HG02571 (cell line): Measurements from ENCODE around the gene FGD4.
"Not testable (repeated sequence)": the region's sequence is repeated elsewhere in the genome, so short reads cannot be mapped to it uniquely, and the experiment has no call there.

ENCODE experiments used
- ATAC-seq: cut with Tn5 transposase; IDR thresholded peaks from one replicate; pipeline ENCODE4 v1.9.1; 2021; ENCODE audit warnings: mild to moderate bottlenecking, moderate library complexity; ENCODE audit not compliant: unreplicated experiment

Gene FGD4

DNA sequence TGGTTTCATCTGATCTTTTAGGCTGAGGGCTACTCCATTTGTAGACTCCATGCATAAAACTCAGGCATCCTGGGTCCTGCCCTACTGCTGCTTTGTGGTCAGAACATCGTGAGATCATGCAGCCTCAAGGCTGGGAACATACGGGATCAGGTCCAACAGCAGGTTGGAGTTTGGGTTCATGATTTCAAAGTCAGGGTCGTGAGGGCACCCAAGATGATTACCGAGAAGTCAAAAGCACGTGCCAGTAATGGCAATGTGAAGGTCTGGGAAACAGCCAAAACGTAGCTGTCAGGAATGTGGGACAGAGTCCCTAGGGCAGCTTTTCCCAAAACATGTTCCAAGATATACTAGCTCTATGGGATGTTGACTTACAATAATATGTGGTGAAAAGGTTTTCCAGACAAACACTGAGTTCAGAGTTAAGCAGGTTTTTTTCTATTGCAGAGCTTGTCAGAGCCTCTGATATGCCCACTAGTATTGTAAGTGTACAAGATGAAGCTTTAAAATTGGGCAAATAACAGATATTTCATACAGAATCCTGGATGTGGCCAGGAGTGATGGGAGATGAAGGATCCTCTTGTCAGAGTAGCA lies 149.4 kb downstream of the FGD4 start:
- ATAC-seq, result no peak

DNA sequence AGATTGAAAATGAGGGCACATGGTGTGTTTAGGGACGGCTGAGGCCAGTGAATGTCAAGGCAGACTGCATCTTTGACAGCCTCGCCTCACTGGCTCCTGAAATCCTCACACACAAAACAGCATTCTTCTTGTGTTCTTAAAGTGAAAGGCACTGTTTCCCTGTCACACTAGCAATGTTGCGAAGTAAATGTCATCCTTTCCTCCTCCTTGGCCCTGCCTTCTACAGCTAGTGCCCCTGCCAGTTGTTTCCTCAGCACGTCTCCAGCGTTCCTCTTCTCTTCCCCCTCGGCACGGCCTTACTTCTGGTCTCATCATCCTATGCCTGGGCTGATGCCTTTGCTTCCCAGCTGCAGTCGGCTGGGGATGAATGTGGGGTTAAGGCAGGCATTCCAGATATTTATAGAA lies 150.3 kb downstream of the FGD4 start:
- no peak for ATAC-seq

DNA sequence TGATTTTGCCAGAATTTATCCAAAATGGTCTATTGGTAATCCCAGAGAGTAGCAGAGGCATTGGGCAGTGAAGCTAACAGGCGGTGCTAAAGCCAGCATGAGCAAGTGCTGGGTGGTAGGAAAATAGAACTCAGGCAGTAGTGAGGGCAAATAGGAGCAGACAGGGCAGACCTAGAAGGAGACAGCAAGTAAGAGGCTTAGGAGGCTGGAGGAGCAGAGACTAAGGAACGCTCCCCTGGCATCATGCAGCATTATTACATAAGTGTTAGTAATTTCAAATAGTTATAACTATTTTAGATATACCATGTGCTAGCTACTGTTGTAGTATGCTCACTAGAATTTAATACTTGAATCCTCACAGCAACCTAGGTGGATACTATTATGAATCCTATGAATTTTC lies 151.7 kb downstream of the FGD4 start:
- ATAC-seq, result no peak

DNA sequence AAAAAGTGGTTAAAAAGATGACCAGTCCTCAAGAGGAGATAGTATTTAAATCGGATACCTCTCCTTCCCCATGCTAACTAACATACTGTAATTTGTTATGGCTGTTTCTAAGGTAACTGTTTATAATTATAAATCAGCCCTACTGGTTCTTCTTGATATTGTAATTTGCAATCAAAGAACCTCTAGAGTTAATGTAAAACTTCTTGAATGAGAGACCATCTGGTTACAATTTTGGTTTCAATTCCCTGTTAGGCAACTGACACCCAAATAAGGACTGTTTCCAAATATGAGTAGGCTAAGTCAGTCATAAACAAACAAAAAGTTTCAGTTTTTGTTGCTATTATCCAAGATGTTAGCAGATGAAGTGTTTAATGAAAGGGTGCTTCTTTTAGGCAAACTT lies 159.5 kb downstream of the FGD4 start:
- peak; percentile 99 for ATAC-seq

DNA sequence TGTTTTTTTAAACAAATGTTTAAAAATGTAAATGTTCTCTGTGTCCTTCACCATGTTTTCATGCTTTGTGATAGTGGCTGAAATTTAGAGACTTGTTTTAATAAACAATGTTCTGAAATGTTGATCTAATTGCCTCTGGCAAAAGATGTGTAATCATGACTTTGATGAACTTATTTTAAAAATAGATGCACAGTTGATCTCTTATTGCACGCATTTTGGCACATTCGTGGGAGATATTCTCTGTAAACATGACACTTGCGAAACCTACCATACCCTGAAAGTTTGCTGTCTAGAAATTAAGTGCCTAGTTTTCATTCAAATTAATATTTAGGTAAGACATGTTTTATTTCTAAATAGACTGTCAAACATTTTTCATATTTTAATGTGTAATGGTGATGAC lies 160.1 kb downstream of the FGD4 start:
- no peak for ATAC-seq

DNA sequence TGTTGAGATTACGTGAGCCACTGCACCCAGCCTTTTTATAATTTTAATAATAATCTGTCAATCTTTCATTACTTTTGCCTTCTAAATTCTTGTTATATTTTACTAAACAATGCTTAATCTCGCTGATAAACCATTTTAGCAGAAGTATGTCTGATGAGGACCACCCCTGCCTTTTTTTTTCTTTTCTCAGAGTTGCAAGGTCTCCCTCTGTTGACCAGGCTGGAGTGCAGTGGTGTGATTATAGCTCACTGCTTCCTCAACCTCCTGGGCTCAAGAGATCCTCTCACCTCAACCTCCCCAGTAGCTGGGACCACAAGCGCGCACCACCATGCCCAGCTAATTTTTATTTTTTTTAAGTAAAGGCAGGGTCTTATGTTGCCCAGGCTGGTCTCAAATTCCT lies 161.2 kb downstream of the FGD4 start:
- ATAC-seq, result no peak

DNA sequence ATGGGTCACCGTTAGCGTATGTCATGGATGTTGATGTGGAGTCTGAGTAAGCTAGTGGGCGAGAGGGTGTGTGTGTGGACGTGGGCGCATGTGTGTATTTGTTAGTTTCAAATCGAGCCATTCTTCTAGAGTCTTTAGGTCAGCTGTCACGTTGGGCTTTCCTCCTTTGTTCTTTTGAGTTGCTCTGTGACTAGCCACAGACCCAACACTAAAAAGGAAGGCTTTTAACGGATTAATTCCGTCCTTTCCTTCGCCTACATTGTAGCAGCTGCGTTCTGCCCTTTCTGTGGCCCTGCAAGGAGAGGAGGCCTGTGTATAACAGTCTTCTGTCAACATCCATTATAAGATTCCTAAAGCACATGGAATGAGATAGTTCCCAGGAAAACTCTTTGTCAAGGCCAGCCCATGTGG lies 162.6 kb downstream of the FGD4 start:
- no peak for ATAC-seq

DNA sequence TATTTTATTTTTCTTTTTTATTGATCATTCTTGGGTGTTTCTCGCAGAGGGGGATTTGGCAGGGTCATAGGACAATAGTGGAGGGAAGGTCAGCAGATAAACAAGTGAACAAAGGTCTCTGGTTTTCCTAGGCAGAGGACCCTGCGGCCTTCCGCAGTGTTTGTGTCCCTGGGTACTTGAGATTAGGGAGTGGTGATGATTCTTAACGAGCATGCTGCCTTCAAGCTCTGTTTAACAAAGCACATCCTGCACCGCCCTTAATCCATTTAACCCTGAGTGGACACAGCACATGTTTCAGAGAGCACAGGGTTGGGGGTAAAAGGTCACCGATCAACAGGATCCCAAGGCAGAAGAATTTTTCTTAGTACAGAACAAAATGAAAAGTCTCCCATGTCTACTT lies 163.1 kb downstream of the FGD4 start:
- not testable (repeated sequence) for ATAC-seq

DNA sequence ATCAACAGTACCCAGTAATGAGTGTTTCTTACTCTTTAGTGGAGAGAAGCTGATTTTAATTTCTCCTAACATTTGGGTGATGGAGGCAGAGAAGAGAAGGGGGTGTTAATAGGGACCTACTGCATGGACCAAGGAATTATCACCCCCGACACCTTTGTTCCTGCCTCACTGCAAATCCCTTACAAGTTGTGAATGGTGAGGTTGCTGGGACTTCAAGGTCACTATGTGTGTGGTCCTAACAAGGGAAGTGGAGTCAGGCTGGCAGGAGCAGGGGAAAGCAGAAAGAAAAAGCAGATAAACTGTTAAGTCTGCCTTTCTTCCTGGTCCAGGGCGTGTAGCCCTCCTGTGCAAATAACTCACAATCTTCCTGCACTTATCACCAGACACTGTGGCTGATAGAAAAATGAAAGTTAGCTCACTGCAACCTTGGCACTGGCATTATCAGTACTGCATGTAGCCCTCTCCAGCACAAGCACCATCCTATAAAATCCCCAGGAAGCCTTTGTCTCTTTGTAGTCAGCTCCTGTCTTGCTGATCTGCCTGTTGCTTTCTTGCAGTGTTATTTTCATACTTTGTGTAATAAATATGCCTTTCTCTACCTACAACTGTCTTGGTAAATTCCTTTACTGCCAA lies 167.4 kb downstream of the FGD4 start:
- no peak for ATAC-seq

DNA sequence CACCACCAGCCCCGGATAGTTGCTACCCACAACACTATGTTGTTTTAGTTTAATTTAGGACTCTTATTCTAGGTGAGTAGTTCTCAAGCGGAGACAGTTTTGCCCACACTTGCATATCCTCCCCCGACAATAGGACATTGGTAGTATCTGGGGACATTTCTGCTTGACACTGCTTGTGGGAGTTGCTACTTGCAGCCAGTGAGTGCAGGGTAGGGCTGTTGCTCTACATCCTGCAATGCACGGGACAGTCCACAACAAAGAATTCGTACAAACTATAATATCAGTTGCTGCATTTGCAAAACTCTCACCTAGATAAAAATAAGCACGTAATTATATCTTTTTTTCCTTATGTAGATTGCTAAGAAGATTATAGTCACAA lies 167.9 kb downstream of the FGD4 start:
- ATAC-seq, result no peak

DNA sequence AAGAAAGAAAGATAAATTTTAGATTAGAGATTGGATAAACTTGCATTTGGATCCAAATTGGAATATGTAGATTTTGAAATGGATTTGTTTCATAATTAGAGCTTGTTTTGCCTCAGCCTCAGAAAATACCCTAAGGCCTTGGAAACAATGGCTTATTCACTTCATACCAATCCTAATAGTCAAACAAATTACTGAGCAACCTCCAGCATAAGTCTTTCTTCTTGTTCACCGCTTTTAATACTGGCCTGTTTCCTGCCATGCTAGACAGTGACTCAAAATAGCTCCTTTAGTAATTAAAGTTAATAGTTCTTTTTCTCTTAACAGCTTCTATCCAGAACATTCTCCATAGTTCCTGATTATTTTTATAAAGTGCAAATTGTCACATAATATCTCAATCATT lies 168.9 kb downstream of the FGD4 start:
- ATAC-seq, result no peak

DNA sequence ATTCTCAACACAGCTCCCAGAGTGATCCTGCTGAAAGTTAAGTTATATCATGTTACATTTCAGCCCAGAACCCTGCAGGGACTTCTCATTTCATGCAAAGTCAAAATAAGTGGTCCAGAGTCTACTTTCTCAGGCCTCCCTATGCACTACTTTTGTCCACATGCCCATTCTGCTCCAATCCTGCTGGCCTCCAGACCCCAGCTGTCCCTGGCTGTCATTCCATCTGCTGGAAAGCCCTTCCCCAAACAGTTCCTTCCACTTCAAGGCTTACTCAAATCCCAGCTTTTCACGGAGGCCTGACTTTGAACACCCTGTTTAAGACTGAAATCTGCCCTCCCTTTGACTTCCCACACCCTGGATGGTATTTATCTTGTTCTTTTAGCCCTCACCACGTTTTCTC lies 169.9 kb downstream of the FGD4 start:
- ATAC-seq, result no peak

DNA sequence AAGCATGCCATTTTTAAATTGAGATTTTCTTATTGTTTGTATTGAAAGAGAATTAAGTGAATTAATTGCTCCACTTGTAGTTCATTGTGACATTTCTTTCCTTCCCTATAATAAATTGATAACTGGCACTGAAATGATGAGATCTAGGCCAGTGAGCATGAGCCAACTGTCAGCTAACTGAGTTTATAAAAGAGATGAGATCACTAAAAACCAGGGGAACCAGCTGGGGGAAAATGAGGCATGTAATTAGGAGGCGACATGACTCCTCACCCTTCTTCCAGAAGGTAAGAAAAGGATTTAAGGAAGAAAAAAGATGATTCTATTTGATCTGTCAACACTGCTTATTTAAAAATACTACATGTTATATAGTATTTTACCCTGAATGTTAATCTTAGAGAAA lies 175.2 kb downstream of the FGD4 start:
- no peak for ATAC-seq

DNA sequence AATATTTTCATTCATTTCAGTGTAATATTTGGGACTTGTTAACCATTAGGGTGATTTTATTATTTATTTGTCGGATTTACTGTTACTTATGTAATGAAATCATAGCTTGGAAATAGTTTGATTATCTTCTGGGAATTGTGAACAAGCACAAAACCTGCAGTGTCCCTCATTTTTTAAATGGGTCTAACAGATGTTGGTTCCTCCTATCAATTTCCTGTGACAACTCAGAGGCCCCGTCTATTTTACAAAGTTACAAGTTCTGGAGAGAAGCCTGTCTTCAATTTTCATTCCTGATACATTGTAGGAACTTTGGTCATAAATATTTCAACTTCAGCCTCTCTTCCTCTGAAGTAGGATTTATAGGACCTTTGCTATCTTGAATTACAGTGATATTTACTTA lies 178.0 kb downstream of the FGD4 start:
- no peak for ATAC-seq

DNA sequence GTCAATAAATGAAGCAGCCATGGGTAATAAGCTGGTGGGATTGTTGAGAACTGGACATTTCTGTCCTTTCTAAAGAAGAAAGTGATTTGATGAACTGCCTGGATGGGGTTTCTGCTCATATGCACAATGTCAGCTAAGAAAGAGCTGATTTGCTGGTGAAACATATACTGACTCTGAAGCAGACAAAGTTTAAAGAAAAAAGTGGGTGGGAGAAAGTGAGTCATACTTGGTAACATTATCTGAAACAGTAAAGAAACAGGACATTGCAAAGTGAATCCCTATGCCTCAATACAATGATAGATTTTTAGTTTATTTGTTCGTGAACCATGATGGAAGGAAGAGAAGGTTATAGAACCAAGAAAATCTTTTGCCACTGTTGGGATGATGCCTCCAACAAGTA lies 184.2 kb downstream of the FGD4 start:
- ATAC-seq, result no peak

DNA sequence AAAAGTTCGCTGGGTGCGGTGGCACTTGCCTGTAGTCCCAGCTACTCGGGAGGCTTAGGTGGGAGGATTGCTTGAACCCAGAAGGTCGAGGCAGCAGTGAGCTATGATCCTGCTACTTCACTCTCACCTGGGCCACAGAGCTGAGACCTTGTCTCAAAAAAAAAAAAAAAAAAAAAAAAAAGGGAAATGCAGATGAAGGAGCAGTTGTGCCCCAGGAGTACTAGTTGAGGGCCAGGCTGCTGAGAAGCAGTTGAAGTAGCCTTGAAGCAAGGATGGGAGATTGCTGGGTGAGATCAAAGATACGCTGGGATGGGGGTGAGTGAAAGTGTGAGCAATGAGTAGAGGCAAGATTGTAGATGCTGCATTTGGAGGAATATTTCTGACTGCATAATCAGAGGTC lies 186.3 kb downstream of the FGD4 start:
- ATAC-seq, result no peak

DNA sequence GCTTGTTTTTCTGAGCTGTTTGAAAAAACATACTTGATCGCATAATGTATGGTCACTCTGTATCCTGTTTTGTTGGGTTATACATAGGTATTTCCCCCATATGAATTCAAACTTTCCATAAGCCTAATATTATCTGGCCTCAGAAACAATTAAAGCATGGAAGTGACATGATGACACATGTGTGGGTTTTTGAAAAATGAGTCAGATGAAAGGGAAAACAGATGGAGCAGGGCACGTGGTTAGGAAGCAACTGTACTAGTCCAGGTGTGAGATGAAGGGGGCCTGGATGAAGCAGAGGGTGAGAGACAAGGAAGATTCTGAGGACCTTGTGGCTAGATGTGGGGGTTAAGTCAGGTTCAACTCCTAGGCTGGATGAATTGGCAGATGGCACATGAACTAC lies 187.0 kb downstream of the FGD4 start:
- no peak for ATAC-seq

DNA sequence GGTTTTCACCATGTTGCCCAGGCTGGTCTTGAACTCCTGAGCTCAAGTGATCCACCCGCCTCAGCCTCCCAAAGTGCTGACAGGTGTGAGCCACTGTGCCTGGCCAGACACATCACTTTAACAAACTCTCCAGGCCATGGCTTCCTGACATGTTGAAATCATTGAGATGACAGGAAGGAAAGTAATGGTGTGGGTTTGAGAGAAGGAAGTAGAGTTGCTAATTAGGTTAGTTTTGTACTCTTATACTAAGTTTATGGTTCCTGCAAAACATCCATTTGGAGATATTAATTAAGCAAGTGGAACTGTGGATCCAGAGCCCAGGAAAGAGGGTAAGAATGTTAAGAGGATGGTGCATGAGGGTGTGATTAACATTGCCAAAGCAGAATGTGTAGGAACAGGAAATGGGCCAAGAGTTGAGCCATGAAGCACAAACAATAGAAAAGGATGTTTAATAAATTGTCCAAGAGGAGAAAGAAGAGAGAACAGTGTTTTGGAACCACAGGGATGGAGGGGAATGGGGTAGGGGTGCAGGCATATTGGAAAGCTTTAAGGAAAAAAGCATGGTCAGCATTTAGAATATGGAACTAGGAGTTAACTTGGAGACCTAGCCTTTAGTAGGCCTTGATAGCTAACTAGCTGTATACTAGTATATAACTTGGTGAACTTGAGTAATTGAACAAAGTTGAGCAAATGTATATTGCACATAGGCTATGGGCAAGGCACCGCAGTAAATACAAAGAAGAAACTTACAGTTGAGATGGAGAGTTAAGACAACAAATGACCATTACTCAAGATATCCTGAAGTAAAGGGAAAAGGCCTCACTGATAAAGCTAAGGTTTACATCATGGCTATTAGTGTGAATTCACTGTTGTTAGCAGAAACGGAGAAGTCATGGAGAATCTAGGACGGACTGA lies 188.5 kb downstream of the FGD4 start:
- no peak for ATAC-seq

DNA sequence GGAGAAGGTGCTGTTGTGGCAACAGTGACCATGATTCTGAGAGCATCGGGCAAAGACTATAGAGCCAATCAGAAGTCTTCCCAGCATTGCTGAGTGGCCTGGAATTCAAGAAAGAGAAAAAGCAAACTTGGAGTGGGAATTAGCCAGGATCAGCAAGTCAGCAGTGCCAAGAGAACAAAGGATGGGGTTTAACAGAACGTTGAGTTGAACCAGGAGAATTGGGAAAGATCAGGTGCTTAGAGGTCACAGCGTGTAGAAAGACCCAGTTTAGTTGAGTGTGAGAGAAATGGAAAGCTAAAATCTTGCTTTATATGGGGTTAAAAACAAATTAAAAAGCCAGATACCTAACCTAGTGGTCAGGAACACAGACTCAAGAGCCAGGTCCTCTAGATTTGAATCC lies 189.2 kb downstream of the FGD4 start:
- ATAC-seq, result no peak

DNA sequence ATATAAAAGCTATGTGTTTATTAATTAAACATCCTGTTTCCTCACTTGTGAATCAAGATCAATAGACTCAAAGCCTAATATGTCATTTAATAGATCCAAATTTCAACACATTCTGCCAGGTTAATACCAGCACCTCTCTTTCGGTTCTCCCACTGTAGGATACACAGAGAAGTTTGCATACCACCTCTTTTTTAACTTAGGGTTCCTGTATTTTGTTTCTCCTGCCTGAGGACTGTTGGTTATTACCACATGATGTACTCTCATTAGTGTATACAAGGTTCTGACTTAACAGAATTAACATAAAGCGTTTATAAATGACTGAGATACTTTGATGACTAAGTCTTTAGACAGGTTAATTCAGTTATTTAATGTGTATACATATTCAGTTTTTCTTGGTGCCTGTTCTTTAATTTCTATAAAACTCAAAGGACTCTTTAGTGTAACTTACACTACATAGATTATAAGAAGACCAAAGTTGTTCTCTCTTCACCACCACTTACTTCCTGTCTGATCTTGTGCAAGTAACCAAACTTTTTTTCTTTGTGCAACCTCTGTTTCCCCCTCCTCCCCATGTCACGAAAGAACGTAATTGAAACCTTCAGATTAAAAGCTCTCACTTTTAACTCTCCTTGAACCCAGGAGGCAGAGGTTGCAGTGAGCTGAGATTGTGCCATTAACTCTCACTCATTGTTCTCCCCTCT lies 190.0 kb downstream of the FGD4 start:
- no peak for ATAC-seq

DNA sequence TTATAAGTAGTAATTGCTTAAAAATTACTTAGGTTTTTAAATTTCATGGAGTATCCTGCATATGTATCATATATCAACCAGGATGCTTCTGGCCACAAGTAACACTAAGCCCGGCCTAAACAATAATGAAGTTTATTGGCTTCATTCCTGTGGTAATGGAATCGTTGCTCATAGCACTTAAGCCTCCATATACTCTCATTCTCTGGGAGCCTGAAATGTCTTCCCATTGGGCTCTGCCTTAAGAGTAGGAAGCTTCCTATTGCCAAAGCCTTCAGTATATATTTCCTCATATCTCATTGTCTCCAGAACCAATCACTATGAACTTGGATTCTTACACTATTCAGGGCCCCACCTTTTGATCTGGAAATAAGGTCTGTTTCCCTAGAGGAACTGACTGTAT lies 195.9 kb downstream of the FGD4 start:
- no peak for ATAC-seq

DNA sequence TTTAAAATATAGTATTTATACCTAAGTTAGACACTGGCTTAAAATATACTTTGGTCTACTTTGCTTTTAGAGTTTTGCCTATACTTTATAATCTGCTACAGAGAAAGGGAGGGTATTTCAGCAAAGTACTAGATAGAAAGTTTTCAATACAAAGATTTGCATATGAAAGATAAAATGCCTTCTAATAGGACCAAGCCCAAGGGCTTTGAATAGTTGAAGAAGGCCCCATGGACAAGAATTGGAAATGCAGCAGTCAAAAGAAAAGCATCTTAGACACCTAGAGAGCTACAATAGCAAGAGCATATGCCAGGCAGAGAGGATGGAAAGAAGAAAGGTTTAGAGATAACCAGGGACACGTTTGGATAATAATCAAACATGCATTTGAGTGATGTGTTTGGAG lies 196.7 kb downstream of the FGD4 start:
- no peak for ATAC-seq
